GM18909 (cell line): Measurements from ENCODE around the gene CPNE5.

Source experiments
- ATAC-seq: cut with Tn5 transposase; IDR thresholded peaks from one replicate; pipeline ENCODE4 v1.9.1; 2021; ENCODE audit warnings: mild to moderate bottlenecking; ENCODE audit not compliant: unreplicated experiment, poor library complexity

The CPNE5 gene

GRCh38 chr6:36769676-36770499 lies 69.4 kb downstream of the CPNE5 start:
- no peak for ATAC-seq

- no peak for ATAC-seq
Measured at GRCh38 chr6:36769183-36769675, 70.0 kb downstream of the CPNE5 start.

GRCh38 chr6:36766399-36766945 lies 72.8 kb downstream of the CPNE5 start:
- no peak for ATAC-seq

- ATAC-seq: peak; percentile 86
Measured at GRCh38 chr6:36765594-36766398, 73.4 kb downstream of the CPNE5 start.

- no peak for ATAC-seq
Measured at GRCh38 chr6:36765190-36765589, 74.1 kb downstream of the CPNE5 start.

- ATAC-seq: no peak
Measured at GRCh38 chr6:36762123-36762522, 77.1 kb downstream of the CPNE5 start.

GRCh38 chr6:36760685-36761435 lies 78.4 kb downstream of the CPNE5 start:
- ATAC-seq: no peak

- peak; percentile 35 for ATAC-seq
Measured at GRCh38 chr6:36759148-36759759, 80.0 kb downstream of the CPNE5 start.

- ATAC-seq: no peak
Measured at GRCh38 chr6:36758516-36759147, 80.6 kb downstream of the CPNE5 start.

GRCh38 chr6:36757943-36758508 lies 81.2 kb downstream of the CPNE5 start:
- no peak for ATAC-seq

- ATAC-seq: no peak
Measured at GRCh38 chr6:36757206-36757605, 82.0 kb downstream of the CPNE5 start.

GRCh38 chr6:36756786-36757185 lies 82.5 kb downstream of the CPNE5 start:
- ATAC-seq: no peak

GRCh38 chr6:36755435-36756348 lies 83.6 kb downstream of the CPNE5 start:
- ATAC-seq: no peak

- no peak for ATAC-seq
Measured at GRCh38 chr6:36754582-36755434, 84.4 kb downstream of the CPNE5 start.

- no peak for ATAC-seq
Measured at GRCh38 chr6:36753671-36754405, 85.4 kb downstream of the CPNE5 start.

- peak; percentile 52 for ATAC-seq
Measured at GRCh38 chr6:36752886-36753506, 86.2 kb downstream of the CPNE5 start.
